Measurements from ENCODE around the gene CARS2.

DNA sequence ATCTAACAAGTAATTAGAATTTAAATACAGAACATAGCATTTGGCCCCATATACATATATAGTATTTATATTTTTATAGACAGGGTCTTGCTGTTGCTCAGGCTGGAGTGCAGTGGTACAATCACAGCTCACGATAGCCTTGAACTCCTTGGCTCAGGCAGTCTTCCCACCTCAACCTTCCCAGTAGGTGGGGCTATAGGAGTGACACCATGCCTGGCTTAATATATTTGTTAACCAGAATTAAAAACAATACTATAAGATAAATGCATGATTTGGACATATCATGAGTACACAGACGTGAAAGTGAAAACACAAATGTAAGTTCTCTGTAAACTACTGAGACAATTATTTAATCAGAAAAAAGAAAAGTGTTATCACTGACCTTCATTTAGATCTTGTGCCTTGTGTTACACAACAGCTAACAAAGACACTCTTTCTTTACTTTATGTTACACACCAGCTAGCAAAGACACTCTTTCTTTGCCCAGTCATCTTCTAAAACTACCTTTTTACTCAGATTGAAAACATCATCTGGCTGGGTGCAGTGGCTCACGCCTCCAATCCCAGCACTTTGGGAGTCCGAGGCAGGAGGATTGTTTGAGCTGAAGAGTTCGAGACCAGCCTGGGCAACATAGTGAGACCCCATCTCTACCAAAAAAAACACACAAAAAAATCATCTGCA is 22.6 kb downstream of the CARS2 start:
- TF ChIP-seq, protein P1, sequence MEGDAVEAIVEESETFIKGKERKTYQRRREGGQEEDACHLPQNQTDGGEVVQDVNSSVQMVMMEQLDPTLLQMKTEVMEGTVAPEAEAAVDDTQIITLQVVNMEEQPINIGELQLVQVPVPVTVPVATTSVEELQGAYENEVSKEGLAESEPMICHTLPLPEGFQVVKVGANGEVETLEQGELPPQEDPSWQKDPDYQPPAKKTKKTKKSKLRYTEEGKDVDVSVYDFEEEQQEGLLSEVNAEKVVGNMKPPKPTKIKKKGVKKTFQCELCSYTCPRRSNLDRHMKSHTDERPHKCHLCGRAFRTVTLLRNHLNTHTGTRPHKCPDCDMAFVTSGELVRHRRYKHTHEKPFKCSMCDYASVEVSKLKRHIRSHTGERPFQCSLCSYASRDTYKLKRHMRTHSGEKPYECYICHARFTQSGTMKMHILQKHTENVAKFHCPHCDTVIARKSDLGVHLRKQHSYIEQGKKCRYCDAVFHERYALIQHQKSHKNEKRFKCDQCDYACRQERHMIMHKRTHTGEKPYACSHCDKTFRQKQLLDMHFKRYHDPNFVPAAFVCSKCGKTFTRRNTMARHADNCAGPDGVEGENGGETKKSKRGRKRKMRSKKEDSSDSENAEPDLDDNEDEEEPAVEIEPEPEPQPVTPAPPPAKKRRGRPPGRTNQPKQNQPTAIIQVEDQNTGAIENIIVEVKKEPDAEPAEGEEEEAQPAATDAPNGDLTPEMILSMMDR (IDR thresholded peaks at IDR 0.05) = peak in 2 of 6 experiments; percentile 29 to 42
- TF ChIP-seq POLR2A (IDR thresholded peaks at IDR 0.05) = no peak
